ENCODE data around the gene FIP1L1.
"Not testable (repeated sequence)": the region's sequence is repeated elsewhere in the genome, so short reads cannot be mapped to it uniquely, and the experiment has no call there.

The FIP1L1 gene

DNA sequence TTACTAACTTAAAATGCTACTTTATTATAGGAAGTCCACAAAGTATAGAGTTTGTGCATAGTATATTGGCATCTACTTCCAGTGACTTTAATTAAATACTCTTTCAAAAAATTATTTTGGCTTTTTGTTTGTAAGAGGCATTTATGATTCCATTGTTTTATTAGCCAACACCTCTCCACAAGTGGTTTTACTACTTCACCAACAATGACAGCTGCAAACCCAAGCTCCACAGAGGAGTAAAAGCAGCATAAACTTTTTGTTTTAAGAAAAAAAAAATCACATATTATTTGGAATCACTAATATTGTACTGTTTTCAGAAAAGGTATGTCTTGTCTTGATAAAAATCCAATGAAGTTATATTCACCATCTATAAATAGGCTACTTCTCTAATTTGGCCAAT, 88.5 kb downstream of the FIP1L1 start:
- Histone ChIP-seq H3K27ac (ENCODE audit: low read depth, low read length) (no peak overlapping the region), H3K4me1 (ENCODE audit: control insufficient read depth, insufficient read depth, low read length, unreplicated experiment) (peaks cover 9% of the 10 kb centered on the region), H3K36me3 (ENCODE audit: insufficient read depth, low read length) (peaks cover 25% of the 10 kb centered on the region)

DNA sequence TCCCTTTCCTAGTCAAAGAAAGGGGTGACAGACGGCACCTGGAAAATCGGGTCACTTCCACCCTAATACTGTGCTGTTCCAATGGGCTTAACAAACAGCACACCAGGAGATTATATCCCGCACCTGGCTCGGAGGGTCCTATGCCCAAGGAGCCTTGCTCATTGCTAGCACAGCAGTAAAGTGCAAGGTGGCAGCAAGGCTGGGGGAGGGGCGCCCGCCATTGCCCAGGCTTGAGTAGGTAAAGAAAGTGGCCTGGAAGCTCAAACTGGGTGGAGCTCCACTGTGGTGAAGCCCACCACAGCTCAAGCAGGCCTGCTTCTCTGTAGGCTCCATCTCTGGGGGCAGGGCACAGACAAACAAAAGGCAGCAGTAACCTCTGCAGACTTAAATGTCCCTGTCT, 89.1 kb downstream of the FIP1L1 start:
- H3K4me3 ChIP-seq (ENCODE audit: low read depth, low read length); H3K27me3 ChIP-seq (ENCODE audit: insufficient read depth, low read length); H3K4me1 ChIP-seq (ENCODE audit: control insufficient read depth, insufficient read depth, low read length, unreplicated experiment); H2AFZ ChIP-seq (ENCODE audit: low read length, unreplicated experiment); H3K27ac ChIP-seq (ENCODE audit: low read depth, low read length); H3K79me2 ChIP-seq (ENCODE audit: control insufficient read depth, insufficient read depth, low read length, unreplicated experiment): not testable (repeated sequence)
- H3K36me3 ChIP-seq (ENCODE audit: insufficient read depth, low read length), result peaks cover 18% of the 10 kb centered on the region; the same call in 1 of the 2 replicates

More for the DNA sequence above, 88.5 kb downstream of the FIP1L1 start:
- no peaks in the 10 kb centered on the region for H3K79me2 ChIP-seq (ENCODE audit: control insufficient read depth, insufficient read depth, low read length, unreplicated experiment)
- no peaks in the 10 kb centered on the region for H3K27me3 ChIP-seq (ENCODE audit: insufficient read depth, low read length)
- no peak overlapping the region for H2AFZ ChIP-seq (ENCODE audit: low read length, unreplicated experiment)
- no peak overlapping the region for H3K4me3 ChIP-seq (ENCODE audit: low read depth, low read length)

DNA sequence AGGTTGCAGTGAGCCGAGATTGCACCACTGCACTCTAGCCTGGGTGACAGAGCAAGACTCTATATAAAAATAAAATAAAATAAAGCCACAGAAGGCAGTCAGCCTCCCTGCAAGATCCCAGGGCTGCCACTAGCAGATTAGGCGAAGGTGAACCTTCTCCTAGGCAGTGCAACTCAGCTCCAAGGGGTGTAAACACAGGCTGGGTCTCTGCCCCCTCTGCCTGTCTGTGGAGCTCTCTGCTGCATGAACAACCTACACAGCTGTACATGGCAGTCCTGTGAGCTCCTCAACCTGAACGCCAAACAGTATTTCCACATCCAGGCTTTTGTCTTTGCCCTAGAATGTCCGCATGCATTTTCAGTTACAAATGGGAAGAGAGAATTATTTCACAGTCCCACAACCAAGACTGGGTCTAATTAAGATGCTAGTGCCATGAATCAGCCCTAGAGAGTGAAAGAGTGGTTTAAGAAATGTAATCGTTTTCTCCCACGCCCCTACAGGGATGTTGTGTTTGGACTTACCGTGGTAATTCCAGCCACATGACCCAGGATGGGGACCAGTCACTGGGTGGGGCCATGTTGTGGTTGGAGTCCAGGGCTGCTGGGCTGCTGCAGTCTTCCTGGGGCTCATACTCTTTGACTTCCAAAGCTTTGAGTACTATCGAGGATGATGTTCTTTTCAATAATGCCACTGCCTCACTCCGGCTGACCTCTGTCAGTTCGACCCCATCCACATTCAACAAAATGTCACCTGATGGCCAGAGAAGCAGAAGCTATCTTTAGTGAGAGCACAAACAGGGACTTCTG, 99.0 kb downstream of the FIP1L1 start:
- H3K4me1 ChIP-seq (ENCODE audit: control insufficient read depth, insufficient read depth, low read length, unreplicated experiment), result peaks cover 56% of the 10 kb centered on the region
- no peaks in the 10 kb centered on the region for H3K79me2 ChIP-seq (ENCODE audit: control insufficient read depth, insufficient read depth, low read length, unreplicated experiment)
- H3K27ac ChIP-seq (ENCODE audit: low read depth, low read length), result peak overlapping the region; percentile 97
- H3K4me3 ChIP-seq (ENCODE audit: low read depth, low read length), result peak overlapping the region; percentile 49
- H3K36me3 ChIP-seq (ENCODE audit: insufficient read depth, low read length), result 0 out of 2 replicates have a peak, but pooled peaks cover 7% of the 10 kb centered on the region
- peak overlapping the region; percentile 53 for H2AFZ ChIP-seq (ENCODE audit: low read length, unreplicated experiment)
- H3K27me3 ChIP-seq (ENCODE audit: insufficient read depth, low read length), result no peaks in the 10 kb centered on the region

- H3K4me3 ChIP-seq (ENCODE audit: low read depth, low read length), result peak overlapping the region; percentile 49; the same call in 1 of the 2 replicates
- H3K36me3 ChIP-seq (ENCODE audit: insufficient read depth, low read length), result 0 out of 2 replicates have a peak, but pooled peaks cover 7% of the 10 kb centered on the region
- H2AFZ ChIP-seq (ENCODE audit: low read length, unreplicated experiment), result peak overlapping the region; percentile 53
- H3K4me1 ChIP-seq (ENCODE audit: control insufficient read depth, insufficient read depth, low read length, unreplicated experiment), result peaks cover 56% of the 10 kb centered on the region
- H3K27ac ChIP-seq (ENCODE audit: low read depth, low read length), result peak overlapping the region; percentile 97
- H3K79me2 ChIP-seq (ENCODE audit: control insufficient read depth, insufficient read depth, low read length, unreplicated experiment), result no peaks in the 10 kb centered on the region
- H3K27me3 ChIP-seq (ENCODE audit: insufficient read depth, low read length), result no peaks in the 10 kb centered on the region
These were observed 99.7 kb downstream of the FIP1L1 start for GRCh38 chr4:53477038-53477565.

DNA sequence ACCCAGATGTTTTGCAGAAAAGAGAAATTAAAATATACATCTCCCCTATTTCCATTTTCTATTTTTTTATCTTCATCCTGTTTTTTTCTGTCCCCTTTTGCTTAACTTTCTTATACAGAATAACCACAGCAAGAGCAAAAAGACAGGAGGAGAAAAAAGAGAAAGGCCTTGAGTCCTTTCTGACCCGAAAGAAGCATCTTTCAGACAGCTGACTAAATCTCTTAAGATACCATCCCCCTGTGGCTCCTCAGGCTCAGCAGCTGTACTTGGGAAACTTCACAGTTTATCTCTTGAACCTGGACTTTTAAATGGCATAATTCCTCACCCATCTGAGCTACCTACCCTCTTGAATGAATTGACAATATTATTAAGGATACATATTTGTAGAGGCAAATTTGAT, 100.2 kb downstream of the FIP1L1 start:
- H3K36me3 ChIP-seq (ENCODE audit: insufficient read depth, low read length), result 0 out of 2 replicates have a peak, but pooled peaks cover 7% of the 10 kb centered on the region
- H2AFZ ChIP-seq (ENCODE audit: low read length, unreplicated experiment), result peak overlapping the region; percentile 21
- H3K79me2 ChIP-seq (ENCODE audit: control insufficient read depth, insufficient read depth, low read length, unreplicated experiment), result no peaks in the 10 kb centered on the region
- no peaks in the 10 kb centered on the region for H3K27me3 ChIP-seq (ENCODE audit: insufficient read depth, low read length)
- 0 out of 2 replicates have a peak overlapping the region, but pooled peaks have one; percentile 49 for H3K4me3 ChIP-seq (ENCODE audit: low read depth, low read length)
- peaks cover 56% of the 10 kb centered on the region for H3K4me1 ChIP-seq (ENCODE audit: control insufficient read depth, insufficient read depth, low read length, unreplicated experiment)
- peak overlapping the region; percentile 97 for H3K27ac ChIP-seq (ENCODE audit: low read depth, low read length)

DNA sequence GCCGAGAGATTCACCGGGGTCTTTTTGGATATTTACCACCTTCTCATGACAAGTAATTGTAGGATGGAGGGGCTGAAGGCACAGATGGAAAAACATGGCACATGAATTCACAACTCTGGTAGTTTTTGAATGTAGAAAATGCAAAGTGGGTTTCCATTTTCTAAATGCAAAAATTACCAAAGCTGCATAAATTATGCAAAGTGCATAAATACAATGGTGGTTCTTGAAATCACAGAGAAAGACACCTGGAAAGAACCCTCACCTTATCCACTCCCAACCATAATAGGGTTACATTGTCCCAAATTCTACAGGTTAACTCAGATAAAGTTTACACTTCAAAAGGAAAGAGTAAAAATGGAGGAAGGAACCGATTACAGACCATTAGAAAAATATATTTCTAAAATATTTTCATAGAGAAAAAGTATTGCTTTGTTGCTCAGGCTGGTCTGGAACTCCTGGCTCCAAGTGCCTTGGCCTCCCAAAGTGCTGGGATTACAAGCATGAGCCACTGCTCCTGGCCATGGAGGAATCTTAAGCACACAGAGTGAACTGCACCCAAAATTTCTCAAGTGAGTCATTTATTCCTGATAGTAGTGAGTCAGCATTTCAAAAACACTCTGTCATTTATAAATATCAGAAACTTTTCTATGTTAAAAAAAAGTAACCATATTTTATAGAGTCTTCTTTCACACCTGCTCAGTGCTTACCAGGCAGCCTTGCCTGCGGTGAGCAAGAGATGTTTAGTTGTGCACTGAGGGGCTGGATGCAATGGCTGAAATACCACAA, 101.4 kb downstream of the FIP1L1 start:
- H3K36me3 ChIP-seq (ENCODE audit: insufficient read depth, low read length), result 0 out of 2 replicates have a peak, but pooled peaks cover 6% of the 10 kb centered on the region
- H3K4me1 ChIP-seq (ENCODE audit: control insufficient read depth, insufficient read depth, low read length, unreplicated experiment), result peaks cover 56% of the 10 kb centered on the region
- peak overlapping the region; percentile 97 for H3K27ac ChIP-seq (ENCODE audit: low read depth, low read length)
- no peaks in the 10 kb centered on the region for H3K27me3 ChIP-seq (ENCODE audit: insufficient read depth, low read length)
- no peaks in the 10 kb centered on the region for H3K79me2 ChIP-seq (ENCODE audit: control insufficient read depth, insufficient read depth, low read length, unreplicated experiment)
- peak overlapping the region; percentile 39 for H2AFZ ChIP-seq (ENCODE audit: low read length, unreplicated experiment)
- H3K4me3 ChIP-seq (ENCODE audit: low read depth, low read length), result peak overlapping the region; percentile 22; the same call in 1 of the 2 replicates

GRCh38 chr4:53479736-53480525, 102.5 kb downstream of the FIP1L1 start:
- Histone ChIP-seq H3K4me3 (ENCODE audit: low read depth, low read length) (no peak overlapping the region), H3K27me3 (ENCODE audit: insufficient read depth, low read length) (no peaks in the 10 kb centered on the region), H3K36me3 (ENCODE audit: insufficient read depth, low read length) (no peaks in the 10 kb centered on the region), H2AFZ (ENCODE audit: low read length, unreplicated experiment) (no peak overlapping the region), H3K4me1 (ENCODE audit: control insufficient read depth, insufficient read depth, low read length, unreplicated experiment) (peaks cover 60% of the 10 kb centered on the region), H3K79me2 (ENCODE audit: control insufficient read depth, insufficient read depth, low read length, unreplicated experiment) (no peaks in the 10 kb centered on the region), H3K27ac (ENCODE audit: low read depth, low read length) (peak overlapping the region; percentile 97)

- Histone ChIP-seq H3K27ac (ENCODE audit: low read depth, low read length) (no peak overlapping the region), H3K4me1 (ENCODE audit: control insufficient read depth, insufficient read depth, low read length, unreplicated experiment) (peaks cover 56% of the 10 kb centered on the region), H3K4me3 (ENCODE audit: low read depth, low read length) (no peak overlapping the region)
These were observed 103.5 kb downstream of the FIP1L1 start for GRCh38 chr4:53480909-53481308.

DNA sequence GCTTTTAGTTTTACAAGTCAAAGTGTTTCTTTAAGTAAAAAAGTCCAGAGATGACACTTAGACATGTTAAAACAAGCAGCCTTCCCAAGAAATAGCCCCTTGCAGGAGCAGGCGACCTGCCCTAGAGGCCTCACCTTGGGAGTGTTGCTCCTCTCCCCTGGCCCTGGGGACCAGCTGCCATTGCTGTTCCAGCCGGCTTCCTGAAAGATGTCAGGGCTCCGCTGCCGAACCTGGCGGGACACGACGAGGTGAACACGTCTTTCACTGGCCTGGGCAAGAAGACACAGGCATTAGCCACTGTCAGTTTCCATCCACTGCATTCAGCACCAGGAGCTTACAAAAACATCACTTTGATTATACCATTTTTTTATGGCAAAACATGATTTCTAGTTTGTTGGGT, 104.1 kb downstream of the FIP1L1 start:
- no peak overlapping the region for H3K4me3 ChIP-seq (ENCODE audit: low read depth, low read length)
- no peaks in the 10 kb centered on the region for H3K27me3 ChIP-seq (ENCODE audit: insufficient read depth, low read length)
- H3K36me3 ChIP-seq (ENCODE audit: insufficient read depth, low read length), result no peaks in the 10 kb centered on the region
- H3K79me2 ChIP-seq (ENCODE audit: control insufficient read depth, insufficient read depth, low read length, unreplicated experiment), result no peaks in the 10 kb centered on the region
- no peak overlapping the region for H2AFZ ChIP-seq (ENCODE audit: low read length, unreplicated experiment)
- H3K4me1 ChIP-seq (ENCODE audit: control insufficient read depth, insufficient read depth, low read length, unreplicated experiment), result peaks cover 49% of the 10 kb centered on the region
- no peak overlapping the region for H3K27ac ChIP-seq (ENCODE audit: low read depth, low read length)

More at GRCh38 chr4:53480909-53481308, 103.5 kb downstream of the FIP1L1 start:
- H3K79me2 ChIP-seq (ENCODE audit: control insufficient read depth, insufficient read depth, low read length, unreplicated experiment), result no peaks in the 10 kb centered on the region
- no peak overlapping the region for H2AFZ ChIP-seq (ENCODE audit: low read length, unreplicated experiment)
- H3K27me3 ChIP-seq (ENCODE audit: insufficient read depth, low read length), result no peaks in the 10 kb centered on the region
- no peaks in the 10 kb centered on the region for H3K36me3 ChIP-seq (ENCODE audit: insufficient read depth, low read length)

DNA sequence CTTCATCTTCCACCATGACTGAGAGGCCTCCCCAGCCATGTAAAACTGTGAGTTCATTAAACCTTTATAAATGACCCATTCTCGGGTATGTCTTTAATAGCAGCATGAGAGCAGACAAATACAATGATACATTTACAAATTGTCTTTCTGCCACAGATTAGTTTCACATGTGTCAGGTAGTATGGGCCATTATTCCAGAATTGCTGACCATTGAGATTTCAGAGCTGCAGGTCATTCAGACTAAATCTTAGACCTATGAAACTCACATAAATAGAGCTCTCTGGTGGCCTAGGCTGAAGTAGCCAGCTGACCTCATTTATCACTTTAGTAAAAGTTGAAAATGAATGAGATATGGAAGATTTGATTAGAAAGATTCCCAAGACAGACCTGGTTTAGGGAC, 105.8 kb downstream of the FIP1L1 start:
- Histone ChIP-seq H2AFZ (ENCODE audit: low read length, unreplicated experiment) (no peak overlapping the region), H3K27ac (ENCODE audit: low read depth, low read length) (no peak overlapping the region), H3K36me3 (ENCODE audit: insufficient read depth, low read length) (no peaks in the 10 kb centered on the region), H3K4me1 (ENCODE audit: control insufficient read depth, insufficient read depth, low read length, unreplicated experiment) (peaks cover 32% of the 10 kb centered on the region), H3K27me3 (ENCODE audit: insufficient read depth, low read length) (no peaks in the 10 kb centered on the region), H3K4me3 (ENCODE audit: low read depth, low read length) (no peak overlapping the region), H3K79me2 (ENCODE audit: control insufficient read depth, insufficient read depth, low read length, unreplicated experiment) (no peaks in the 10 kb centered on the region)

All from ACC112 (cell line).